GM19463 (cell line): ENCODE results near the gene LRP1B.

Source experiments
- ATAC-seq: cut with Tn5 transposase; IDR thresholded peaks from one replicate; pipeline ENCODE4 v1.9.1; 2021; ENCODE audit warnings: mild to moderate bottlenecking, moderate library complexity; ENCODE audit not compliant: unreplicated experiment

Gene LRP1B

DNA sequence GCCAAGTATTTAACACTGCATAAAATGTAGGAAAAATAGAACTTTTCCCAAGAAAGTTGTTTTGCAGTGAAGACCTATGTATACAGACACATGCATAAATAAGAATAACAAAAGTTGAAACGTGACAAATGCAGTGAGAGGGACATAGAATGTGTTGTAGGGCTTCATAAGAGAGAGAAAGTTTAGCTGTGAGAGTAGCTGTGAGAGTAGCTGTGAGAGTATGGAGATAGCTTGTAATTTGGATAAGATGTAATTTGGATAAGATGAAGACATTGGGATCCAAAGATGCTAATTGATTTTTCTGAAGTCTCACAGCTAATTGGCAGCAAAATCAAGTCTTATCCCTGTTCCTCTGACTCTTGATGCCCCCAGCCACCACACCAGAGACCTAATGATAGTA is 170.9 kb downstream of the LRP1B start:
- no peak for ATAC-seq

DNA sequence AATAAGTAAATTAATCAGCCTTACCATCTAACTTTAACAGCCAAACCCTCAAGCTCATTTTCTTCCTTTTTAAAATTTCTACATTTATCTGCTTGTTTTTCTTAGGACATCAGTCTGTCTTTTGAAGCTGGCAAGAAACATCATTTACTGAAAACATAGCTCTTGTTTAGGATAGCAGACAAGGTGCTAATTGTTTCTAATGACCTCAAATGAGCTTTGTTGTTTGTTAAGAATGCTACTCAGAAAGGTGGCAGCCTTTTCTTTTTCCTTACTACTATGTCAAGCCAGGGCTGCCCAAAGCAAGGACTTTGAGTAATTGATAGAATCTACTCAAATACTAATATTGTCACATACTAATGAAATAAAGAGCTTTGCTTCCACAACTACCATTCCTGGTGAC is 171.8 kb downstream of the LRP1B start:
- ATAC-seq, result no peak

DNA sequence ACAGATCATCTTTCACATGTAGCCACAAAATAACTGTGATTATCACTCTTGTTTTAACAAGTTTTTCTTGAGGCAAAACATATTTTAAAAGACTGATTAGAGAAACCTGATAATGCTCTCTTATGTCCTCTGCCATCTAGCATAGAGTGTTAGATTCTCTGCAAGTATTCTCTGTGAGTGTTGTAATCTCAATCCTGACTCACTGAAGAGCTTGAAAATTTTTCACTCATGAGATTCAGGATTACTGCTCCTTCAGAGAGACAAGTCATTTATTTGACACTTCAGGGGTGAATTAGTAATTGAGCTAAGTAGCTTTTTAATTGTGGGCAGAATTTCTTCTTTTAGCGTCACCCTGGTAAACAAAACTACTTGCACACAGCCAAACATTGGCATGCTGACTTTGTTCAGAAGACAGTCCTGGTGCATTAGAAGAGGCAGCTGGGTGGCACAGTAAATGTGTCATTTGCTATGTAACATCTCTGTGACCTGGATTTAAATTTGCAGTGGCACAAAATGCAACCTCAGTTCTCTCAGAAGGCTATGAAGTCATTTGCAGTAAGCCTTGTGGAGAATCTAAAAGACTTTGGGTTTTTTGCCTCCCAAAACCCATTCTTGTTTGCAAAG is 172.9 kb downstream of the LRP1B start:
- ATAC-seq, result no peak

DNA sequence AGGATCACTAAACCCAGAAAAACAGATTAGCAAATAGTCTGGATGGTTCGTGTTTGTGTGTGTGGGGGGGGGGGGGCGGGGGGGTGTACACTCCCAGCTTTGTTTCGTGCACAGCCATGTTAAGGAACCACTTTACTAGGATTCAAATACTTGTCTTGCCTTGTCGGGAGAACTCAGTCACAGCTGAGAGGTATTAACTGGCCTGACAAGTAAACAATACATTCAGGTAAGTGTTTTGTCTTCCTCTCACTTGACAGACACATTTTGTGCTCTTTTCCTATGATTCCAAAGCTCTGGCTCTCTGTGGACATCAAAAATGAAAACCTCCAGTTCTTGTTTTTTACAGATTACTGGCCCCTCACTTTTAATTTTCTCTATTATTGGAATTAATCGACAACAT is 173.5 kb downstream of the LRP1B start:
- no peak for ATAC-seq

DNA sequence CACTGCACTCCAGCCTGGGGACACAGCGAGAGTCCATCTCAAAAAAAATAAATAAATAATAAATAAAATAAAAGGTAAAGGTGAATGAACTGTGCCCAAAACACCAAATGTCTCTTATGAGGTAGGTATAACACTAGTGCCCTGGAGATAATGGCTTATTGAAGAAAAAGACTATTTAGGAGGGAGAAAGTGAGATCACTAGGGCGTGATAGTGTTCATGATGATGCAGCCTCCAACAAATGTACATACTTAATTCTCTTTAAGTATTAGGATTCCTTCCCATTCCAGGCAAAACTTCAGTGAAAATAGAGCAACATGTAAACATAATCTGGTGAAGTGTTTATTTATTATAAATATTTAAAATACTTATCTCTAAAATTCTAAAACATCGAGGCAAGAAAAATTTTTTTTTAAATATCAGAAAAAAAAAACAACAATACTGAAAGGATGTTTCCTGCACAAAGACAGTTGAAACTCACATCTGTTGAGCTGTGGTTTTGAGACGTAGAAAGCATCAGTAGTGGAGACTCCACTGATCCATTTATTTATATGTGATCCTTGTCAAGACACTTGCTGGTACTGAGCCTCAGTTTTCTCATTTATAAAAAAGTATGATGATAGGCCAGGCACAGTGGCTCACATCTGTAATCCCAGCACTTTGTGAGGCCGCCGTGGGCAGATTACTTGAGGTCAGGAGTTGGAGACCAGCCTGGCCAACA is 183.3 kb downstream of the LRP1B start:
- ATAC-seq, result no peak

DNA sequence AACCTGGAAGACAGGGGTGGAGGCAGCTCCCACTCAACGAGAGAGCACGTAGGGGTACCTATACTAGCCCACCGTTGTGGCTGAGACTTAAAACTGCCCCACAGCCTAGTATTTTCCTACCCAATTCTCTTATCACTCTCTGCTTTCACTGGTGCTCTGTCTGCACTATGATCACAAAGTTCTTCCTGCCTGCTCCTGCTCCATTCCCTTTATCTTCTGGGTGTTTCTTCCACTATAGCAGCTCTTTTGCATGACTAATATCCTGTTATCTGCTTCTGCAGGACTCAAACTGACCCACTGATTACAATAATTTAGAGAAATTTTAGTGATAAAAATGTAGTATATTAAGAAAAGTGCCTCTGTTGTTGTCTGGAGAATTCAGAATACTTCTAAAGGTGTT is 184.8 kb downstream of the LRP1B start:
- no peak for ATAC-seq

DNA sequence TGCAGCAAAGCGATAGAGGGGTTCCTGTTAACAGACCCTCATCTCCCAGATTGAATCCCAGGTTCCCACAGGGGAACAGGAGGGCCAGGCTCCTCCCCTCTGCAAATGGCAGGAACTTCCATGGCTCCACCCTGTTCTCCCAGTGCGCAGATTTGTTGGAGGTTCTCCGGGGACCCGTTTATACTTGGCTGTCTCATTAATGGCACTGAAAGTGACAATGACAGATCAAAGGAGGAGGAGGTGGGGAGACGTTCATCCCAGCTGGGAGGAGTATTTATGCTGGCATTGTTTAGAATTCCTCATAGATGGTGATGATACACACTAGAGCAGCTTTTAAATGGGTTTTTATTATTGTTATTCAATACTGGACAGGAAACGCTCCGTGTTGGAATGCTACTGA is 186.9 kb downstream of the LRP1B start:
- ATAC-seq, result no peak

DNA sequence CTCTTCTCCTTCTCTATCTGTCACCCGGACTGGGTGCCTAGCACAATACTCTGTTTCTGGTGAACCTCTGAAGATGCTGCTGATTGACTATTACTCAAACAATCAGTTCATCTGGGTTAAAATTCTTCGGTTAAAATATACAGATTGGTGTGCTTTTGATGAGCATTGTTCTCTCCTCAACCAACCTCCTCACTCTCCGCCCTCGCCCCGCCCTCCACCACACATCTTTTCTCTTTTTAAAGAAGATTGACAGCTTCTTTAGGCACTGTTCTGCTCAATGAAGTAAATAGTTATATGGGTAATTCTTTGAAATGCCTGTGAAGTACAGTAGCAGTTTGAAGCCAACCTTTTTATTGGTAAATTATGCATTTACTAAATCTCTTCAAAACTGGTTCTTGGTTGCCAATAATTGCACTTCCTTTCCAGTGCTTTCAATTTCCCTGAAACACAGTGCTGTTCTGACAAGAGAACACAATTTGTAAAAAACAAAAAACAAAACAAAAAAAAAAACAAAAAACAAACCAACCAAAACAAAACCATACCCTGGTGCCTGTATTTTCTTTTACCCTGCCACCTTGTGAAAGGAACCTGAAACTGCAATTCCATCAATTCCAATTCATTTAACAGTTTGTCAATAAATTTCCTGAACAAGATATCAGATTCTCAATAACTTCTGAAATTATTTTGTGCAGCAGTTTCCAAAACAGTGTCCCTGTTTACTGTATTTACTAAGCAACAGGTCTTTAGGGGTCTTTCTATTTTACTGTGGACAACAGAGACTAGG is 188.6 kb downstream of the LRP1B start:
- no peak for ATAC-seq

DNA sequence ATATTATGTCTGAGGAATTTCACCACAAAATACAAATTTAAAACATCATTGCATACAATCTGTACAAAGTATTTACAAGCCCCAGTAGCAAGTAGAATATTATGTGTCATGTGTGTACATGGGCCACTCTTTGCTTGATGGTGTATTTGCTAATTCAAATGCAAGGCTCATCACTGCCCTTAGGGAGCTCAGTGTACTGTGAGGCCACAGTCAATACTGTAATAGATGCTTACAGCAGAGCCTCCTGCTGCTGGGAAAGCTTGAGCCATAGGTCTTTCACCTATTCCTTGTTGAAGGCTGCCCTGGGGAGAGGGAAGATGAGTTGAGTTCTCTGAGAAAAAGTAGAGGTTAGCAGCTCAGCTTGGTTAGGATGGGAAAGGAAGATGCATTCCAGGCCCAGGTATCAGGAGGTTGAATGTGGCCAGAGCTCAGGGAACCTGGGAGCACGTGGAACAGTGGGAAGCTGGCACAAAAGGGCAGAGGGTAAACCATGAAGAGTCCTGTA is 189.6 kb downstream of the LRP1B start:
- no peak for ATAC-seq

DNA sequence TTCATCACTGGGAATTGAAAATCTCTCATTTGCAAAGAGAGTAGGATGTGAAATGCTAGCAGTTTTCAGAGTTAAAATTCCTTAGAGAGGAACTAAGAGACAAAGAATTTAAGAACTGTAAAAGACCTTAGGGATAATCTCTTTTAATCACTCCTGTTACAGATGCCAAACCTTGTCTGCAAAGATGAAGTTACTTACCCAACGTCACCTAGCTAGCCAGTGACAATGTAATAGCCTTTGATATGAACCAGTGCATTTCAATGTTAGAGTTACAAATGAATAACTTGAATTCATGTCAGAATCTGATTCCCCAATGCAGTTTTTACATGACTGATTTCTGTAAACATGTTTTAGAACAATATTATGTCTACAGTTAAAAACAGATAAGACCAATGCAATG is 190.1 kb downstream of the LRP1B start:
- ATAC-seq, result no peak

DNA sequence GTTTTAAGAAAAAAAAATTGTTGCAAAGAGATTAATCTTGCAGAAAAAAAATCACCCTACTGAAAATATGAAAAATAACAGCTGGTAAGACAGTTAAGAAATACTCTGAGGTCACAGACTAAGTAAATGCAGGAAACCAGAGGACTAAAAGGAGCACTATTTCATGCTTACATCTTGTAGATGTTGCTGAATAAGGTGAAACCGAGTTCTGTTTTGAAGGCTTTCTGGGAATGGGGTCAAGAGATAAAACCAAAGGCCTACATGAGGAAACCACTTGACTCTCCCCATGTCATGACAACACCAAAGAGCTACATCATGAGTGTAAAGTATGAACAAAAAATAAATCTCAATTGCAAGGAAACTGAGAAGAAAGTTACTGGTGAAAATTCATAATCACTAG is 197.6 kb downstream of the LRP1B start:
- no peak for ATAC-seq

DNA sequence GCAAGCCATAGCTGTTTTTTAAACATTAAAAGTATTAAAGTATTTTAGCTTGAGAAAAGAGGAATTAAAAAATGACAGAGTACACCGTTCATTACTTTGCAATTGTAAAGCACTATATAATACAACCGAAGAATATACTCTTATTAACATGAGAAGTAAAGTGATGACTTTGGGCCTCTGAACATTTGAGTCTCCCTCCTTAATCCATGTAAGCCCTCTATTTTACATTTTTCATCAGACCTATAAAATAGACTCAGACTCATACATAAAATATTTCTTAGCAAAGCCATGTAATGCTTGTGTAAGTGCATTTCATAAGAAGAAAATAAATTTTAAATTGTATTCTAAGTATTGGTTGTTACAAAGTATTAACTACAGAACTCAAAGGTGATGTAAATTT is 198.6 kb downstream of the LRP1B start:
- no peak for ATAC-seq

DNA sequence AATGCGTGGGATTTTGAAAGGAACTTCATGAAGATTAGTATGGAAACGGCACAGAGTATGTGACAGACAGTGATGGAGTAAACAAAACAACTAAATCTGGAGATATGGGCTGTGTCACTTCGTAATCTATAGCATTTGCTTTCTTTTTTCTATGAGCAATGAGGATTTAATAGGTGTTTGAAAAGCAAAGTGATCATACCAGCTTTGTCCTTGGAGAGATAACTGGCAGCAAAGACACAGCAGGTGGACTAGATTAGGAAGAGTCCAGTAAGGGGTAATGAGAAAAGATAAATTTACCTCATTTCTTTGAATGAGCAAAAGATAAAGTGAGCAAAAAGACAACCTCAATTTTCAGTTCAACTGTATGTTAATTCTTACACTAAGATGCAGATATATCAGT is 199.0 kb downstream of the LRP1B start:
- no peak for ATAC-seq

DNA sequence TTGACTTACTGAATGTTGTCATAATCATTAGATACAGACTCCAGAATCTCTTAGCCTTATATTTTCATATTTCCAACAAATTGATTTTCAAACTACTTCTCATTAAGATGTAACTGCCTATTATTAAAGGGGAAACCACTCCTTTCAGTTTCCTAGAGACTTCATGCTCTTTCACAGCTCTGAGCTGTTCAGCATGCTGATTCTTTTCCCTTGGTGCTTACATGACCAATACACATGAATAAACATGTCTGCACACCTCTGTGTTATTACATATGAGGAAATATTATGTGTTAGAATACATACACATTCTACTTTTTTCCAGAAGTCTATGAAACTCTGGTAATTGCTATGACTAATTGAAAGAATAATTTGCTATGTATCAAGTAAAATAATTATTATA is 200.0 kb downstream of the LRP1B start:
- ATAC-seq, result no peak

DNA sequence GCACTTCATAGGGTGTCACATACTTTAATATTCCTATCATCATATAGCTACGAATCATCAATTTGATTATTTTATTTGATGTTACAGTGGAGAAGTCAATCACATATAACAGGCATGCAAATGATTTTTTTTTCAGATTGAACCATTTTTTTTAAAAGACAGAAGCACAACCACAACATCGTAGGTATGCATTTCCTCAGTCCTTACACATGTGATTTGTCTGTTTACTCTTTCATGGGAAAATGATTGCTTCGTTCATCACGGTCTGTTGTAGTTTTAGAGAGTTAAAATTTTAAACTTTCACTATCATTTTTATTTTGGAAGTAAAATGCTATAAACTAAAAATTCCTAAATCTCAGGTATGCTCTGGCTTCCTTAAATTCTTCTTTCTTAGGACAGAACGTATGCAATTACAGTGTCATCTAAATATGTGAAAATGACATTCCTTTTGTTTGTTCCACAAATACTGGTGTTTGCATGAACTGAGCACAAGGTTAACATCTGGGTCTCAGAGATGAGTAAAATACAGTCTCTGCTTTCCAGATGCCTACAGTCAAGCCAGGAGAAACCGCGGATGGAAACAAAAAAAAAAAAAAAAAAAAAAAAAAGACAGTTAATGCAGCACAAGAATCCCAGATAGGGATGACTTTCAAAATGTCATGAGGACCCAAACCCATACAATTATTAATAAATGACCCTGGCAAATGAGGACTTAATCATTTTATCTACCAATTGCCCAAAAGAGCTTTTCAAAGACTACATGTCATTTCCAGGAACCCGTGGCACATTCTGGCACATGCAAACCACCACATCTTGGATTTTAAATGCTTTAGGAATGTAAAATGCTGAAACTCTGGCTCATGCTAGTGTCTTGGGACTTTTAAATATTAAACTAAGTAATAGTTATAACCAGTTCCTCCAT is 201.2 kb downstream of the LRP1B start:
- ATAC-seq, result no peak

DNA sequence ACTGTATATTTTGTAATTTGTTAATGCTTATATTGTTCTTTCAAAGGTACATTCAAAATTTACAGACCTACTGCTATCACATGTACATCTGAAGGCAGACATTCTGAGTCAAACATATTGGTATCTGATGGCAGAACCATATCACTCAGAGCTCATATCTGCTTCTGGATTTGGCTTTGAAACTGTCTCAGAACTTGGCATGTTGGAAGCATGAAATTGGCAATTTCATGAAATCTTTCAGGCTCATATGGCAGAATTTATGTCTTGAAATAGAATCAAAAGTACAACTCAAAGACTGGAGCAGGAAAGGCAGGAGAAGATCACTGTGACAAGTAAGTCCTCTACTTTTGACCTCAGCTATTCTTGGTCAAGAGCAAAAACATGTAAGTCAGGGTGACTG is 202.3 kb downstream of the LRP1B start:
- no peak for ATAC-seq

DNA sequence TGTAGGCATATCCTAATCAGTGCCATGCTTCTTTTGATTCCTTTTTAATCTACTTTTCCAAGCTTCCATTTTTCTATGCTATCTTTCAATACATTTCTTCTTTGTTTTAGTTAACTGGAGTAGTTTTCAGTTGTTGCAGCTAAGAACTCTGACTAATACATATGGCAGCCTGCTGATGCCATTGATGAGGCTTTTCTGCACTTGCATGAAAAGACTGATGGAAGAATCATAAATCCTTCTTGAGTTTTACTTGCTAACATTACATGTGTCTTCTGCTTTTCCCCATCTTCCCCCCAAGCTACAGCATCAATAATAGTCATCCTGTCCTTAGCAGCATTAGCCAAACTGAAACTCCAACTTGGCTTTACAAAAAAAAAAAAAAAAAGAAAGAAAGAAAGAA is 203.3 kb downstream of the LRP1B start:
- ATAC-seq, result no peak

DNA sequence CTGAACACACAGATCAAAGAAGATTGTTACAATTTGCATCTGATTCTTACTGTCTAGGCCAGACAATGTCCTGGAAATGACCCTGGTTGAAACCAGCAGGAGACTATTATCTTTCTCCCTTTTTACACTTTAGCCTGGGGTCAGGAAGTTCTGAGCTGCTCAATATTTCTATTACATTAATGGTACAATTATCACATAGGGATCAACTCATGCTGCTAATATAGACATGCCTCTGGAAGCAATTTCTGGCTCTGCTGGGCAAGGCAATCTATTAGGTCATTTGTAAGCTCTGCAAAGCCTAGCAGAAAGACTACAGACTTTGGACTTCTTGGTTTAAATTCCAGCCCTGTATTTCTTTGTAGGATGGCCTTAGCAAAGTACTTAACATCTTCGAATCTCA is 205.3 kb downstream of the LRP1B start:
- no peak for ATAC-seq

DNA sequence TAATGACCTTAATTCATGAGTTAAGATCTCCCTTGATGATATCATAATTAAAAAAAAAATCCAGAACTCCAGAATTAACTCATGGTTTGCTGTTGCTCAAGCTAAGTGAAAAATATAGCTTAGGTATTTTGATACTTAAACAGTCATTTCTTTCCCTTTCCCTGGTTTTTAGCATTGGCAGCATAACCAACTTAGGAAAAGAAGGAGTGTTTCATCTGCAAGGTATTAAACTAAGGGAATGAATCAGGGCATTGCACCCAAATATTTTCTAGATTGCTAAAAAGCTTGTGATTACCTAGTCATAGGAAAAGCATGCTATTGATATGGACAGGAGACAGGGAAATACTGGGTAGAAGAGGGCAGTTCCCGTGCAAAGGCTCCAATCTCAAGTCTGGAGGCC is 207.2 kb downstream of the LRP1B start:
- no peak for ATAC-seq

DNA sequence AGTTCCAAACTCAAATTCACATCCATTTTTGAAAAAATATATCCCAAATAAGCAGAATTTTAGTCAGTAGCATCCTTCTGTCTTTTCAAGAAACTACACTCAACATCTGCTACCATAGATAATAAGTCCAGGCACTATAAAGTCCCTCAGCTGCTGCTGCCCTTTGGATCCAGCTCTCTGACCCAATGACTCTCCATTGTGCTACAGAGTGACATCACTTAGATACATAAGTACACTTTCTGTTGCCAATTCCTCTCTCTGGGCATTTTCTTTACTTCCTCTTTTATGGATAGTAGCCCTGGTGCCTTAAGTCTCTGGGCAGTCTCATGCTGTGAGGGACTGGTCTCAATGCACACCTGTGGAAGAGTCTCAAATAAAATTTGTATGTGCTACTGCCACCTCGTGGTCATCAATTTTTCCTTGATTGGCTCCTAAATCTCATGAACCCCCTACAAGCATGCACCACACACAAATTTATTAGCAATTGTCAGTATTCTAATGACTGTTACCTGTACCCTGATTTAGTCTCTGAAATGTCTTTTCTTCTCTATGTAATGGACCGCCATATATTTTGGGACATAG is 219.2 kb downstream of the LRP1B start:
- ATAC-seq, result peak; percentile 86

DNA sequence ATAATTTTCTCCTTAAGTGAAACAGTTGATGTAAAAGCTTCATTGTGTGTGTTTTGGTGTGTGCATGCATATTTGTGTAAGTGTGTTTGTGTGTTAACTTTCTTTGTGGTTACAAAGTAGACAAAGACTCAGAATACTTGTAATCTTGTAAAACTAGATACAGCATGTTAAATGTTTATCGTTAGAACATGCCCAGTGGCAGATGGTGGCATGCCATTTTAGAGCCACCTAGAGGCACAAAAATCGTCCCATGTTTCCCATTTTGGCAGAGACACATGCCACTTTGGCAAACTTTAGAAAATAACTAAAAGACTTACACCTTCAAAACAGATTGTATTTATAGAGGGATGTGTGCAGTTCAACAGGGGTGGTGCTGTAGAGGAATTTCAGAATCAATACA is 224.1 kb downstream of the LRP1B start:
- no peak for ATAC-seq
